ENCODE measurements around the gene RPS17. TPM values are rescaled to one million over a fixed set of nuclear protein-coding genes. Genes with fewer than 3 reads are reported as not detected.
"Not testable (repeated sequence)": the region's sequence is repeated elsewhere in the genome, so short reads cannot be mapped to it uniquely, and the experiment has no call there.

Gene RPS17
- total and polyA plus RNA-seq, 3 experiments from 2014 or later, result 1,199 to 2,630 (median 2,610) TPM

- H3K4me1 ChIP-seq (ENCODE audit: insufficient read depth, low read length); H3K36me3 ChIP-seq (ENCODE audit: insufficient read depth, low read length); CTCF ChIA-PET; H3K9me3 Mint-ChIP-seq; H3K4me1 Mint-ChIP-seq; H3K36me3 Mint-ChIP-seq; H3K27me3 ChIP-seq (ENCODE audit: insufficient read depth, low read length, poor library complexity, severe bottlenecking); POLR2A ChIA-PET; DNase-seq; H3K27ac Mint-ChIP-seq; H3K4me3 ChIP-seq (ENCODE audit: low read length); H3K4me3 Mint-ChIP-seq; H3K27me3 Mint-ChIP-seq; H3K9me3 ChIP-seq (ENCODE audit: low read length); H3K27ac ChIP-seq (ENCODE audit: low read depth, low read length): not testable (repeated sequence)
These were observed 39.5 kb downstream of the RPS17 start for GRCh38 chr15:82500772-82501171.

GRCh38 chr15:82497978-82498377 lies 42.3 kb downstream of the RPS17 start:
- H3K27ac ChIP-seq (ENCODE audit: low read depth, low read length); DNase-seq; H3K27me3 Mint-ChIP-seq; H3K9me3 Mint-ChIP-seq; H3K36me3 ChIP-seq (ENCODE audit: insufficient read depth, low read length); POLR2A ChIA-PET; H3K4me3 Mint-ChIP-seq; H3K4me3 ChIP-seq (ENCODE audit: low read length); H3K36me3 Mint-ChIP-seq; H3K27me3 ChIP-seq (ENCODE audit: insufficient read depth, low read length, poor library complexity, severe bottlenecking); H3K27ac Mint-ChIP-seq; H3K4me1 Mint-ChIP-seq; H3K9me3 ChIP-seq (ENCODE audit: low read length); CTCF ChIA-PET; H3K4me1 ChIP-seq (ENCODE audit: insufficient read depth, low read length): not testable (repeated sequence)

- H3K9me3 ChIP-seq (ENCODE audit: low read length); H3K4me3 Mint-ChIP-seq; H3K4me1 Mint-ChIP-seq; CTCF ChIA-PET; POLR2A ChIA-PET; H3K4me3 ChIP-seq (ENCODE audit: low read length); H3K36me3 ChIP-seq (ENCODE audit: insufficient read depth, low read length); H3K27ac Mint-ChIP-seq; H3K27me3 Mint-ChIP-seq; H3K4me1 ChIP-seq (ENCODE audit: insufficient read depth, low read length); H3K27ac ChIP-seq (ENCODE audit: low read depth, low read length); H3K9me3 Mint-ChIP-seq; H3K36me3 Mint-ChIP-seq; DNase-seq; H3K27me3 ChIP-seq (ENCODE audit: insufficient read depth, low read length, poor library complexity, severe bottlenecking): not testable (repeated sequence)
These were observed 52.0 kb downstream of the RPS17 start for GRCh38 chr15:82488250-82488649.

GRCh38 chr15:82487045-82487444 lies 53.2 kb downstream of the RPS17 start:
- POLR2A ChIA-PET; H3K27me3 Mint-ChIP-seq; CTCF ChIA-PET; H3K27ac Mint-ChIP-seq; H3K9me3 ChIP-seq (ENCODE audit: low read length); H3K27me3 ChIP-seq (ENCODE audit: insufficient read depth, low read length, poor library complexity, severe bottlenecking); H3K27ac ChIP-seq (ENCODE audit: low read depth, low read length); H3K4me1 ChIP-seq (ENCODE audit: insufficient read depth, low read length); H3K4me1 Mint-ChIP-seq; H3K4me3 Mint-ChIP-seq; H3K36me3 Mint-ChIP-seq; H3K36me3 ChIP-seq (ENCODE audit: insufficient read depth, low read length); DNase-seq; H3K4me3 ChIP-seq (ENCODE audit: low read length); H3K9me3 Mint-ChIP-seq: not testable (repeated sequence)

Other genes with a start within 250 kb of the RPS17 start
- 1 to 10 TPM in 1 of 2 experiments, under 1 TPM in 1; 0.96 to 1.7 TPM for gene GOLGA6L10, start 191.0 kb downstream of the RPS17 start, total RNA-seq
- gene GOLGA6L10, start 191.0 kb downstream of the RPS17 start, polyA plus RNA-seq, result 0.16 TPM
- gene GOLGA6L9, start 110.6 kb downstream of the RPS17 start, total RNA-seq, result 1 to 10 TPM; 1.6 to 1.7 TPM
- gene GOLGA6L9, start 110.6 kb downstream of the RPS17 start, polyA plus RNA-seq, result 0.43 TPM
- gene CPEB1, start 106.9 kb upstream of the RPS17 start, total RNA-seq, result under 1 TPM; 0.44 TPM
- gene CPEB1, start 106.9 kb upstream of the RPS17 start, polyA plus RNA-seq, result 1.2 TPM
- gene AP3B2, start 169.4 kb upstream of the RPS17 start, total RNA-seq, result under 1 TPM; 0.16 to 0.61 TPM
- not detected for gene AP3B2, start 169.4 kb upstream of the RPS17 start, polyA plus RNA-seq